Left hindlimb (tissue), 1 donor: ENCODE measurements around the gene GDPD3.
A peak's percentile ranks its signal among the peaks of the same experiment; 100 is the strongest.

Experiments used
- DNase-seq: peaks from one replicate; pipeline ENCODE4 v3.0.0-alpha.2; 2018

Gene GDPD3

GRCh38 chr16:30094541-30095165 is 18.7 kb downstream of the GDPD3 start:
- DNase-seq, result no peak

GRCh38 chr16:30092373-30093010 is 20.8 kb downstream of the GDPD3 start:
- peak; percentile 75 for DNase-seq

- peak; percentile 94 for DNase-seq
Measured at GRCh38 chr16:30091474-30092372, 21.6 kb downstream of the GDPD3 start, which contains the start of gene TBX6. Gene TBX6, minus strand, starts transcription at chr16:30091924. Its CDS starts 731 bp downstream, at chr16:30091193.

GRCh38 chr16:30090610-30091331 is 22.6 kb downstream of the GDPD3 start:
- DNase-seq, result no peak

- DNase-seq, result no peak
Measured at GRCh38 chr16:30088832-30089624, 24.3 kb downstream of the GDPD3 start.

- no peak for DNase-seq
Measured at GRCh38 chr16:30088237-30088831, 25.0 kb downstream of the GDPD3 start.

- DNase-seq, result no peak
Measured at GRCh38 chr16:30087181-30087898, 26.0 kb downstream of the GDPD3 start.

- DNase-seq, result no peak
Measured at GRCh38 chr16:30086291-30087140, 26.8 kb downstream of the GDPD3 start.

GRCh38 chr16:30085820-30086219 is 27.5 kb downstream of the GDPD3 start:
- DNase-seq, result no peak

GRCh38 chr16:30085247-30085646 is 28.1 kb downstream of the GDPD3 start:
- DNase-seq, result no peak

GRCh38 chr16:30084816-30085159 is 28.5 kb downstream of the GDPD3 start:
- no peak for DNase-seq

GRCh38 chr16:30084096-30084815 is 29.1 kb downstream of the GDPD3 start:
- DNase-seq, result no peak

GRCh38 chr16:30083216-30084055 is 29.9 kb downstream of the GDPD3 start:
- no peak for DNase-seq

- no peak for DNase-seq
Measured at GRCh38 chr16:30082545-30083090, 30.7 kb downstream of the GDPD3 start.

- DNase-seq, result no peak
Measured at GRCh38 chr16:30079480-30079879, 33.9 kb downstream of the GDPD3 start.

GRCh38 chr16:30078744-30079143 is 34.6 kb downstream of the GDPD3 start:
- no peak for DNase-seq

GRCh38 chr16:30077656-30078055 is 35.7 kb downstream of the GDPD3 start:
- DNase-seq, result no peak

GRCh38 chr16:30076276-30076791 is 37.0 kb downstream of the GDPD3 start:
- DNase-seq, result no peak
